NCI-H128 (cell line): Measurements from ENCODE around the gene PDCD1.
"Not testable (repeated sequence)": the region's sequence is repeated elsewhere in the genome, so short reads cannot be mapped to it uniquely, and the experiment has no call there.

Experiments used
- DNase-seq: peaks from one replicate; lab custom pipeline; 2025; ENCODE audit not compliant: unreplicated experiment; lab: John Stamatoyannopoulos, UW

PDCD1 gene

GRCh38 chr2:241801611-241802420, 56.9 kb downstream of the PDCD1 start:
- no peak for DNase-seq

GRCh38 chr2:241800198-241800903, 58.3 kb downstream of the PDCD1 start:
- not testable (repeated sequence) for DNase-seq
